Measurements from ENCODE around the gene NAA10. TPM values are rescaled to one million over a fixed set of nuclear protein-coding genes. Genes with fewer than 3 reads are reported as not detected.
A peak's percentile ranks its signal among the peaks of the same experiment; 100 is the strongest.

NAA10 gene
- total and polyA plus RNA-seq, 3 experiments from 2014 or later: 105 to 162 (median 160) TPM

GRCh38 chrX:153969125-153969903 is 34.5 kb upstream of the NAA10 start:
- Mint-ChIP-seq H3K9me3 (peaks cover 0 to 2% (median 0%) of the 10 kb centered on the region in 5 donors), H3K27ac (peak overlapping the region; percentile 47 to 98 (median 96)), H3K4me1 (peaks cover 48 to 55% (median 51%) of the 10 kb centered on the region in 3 donors), H3K36me3 (peaks cover 0 to 19% (median 0%) of the 10 kb centered on the region in 3 donors), H3K4me3 (peak overlapping the region; percentile 95 to 100 (median 100)), H3K27me3 (peaks cover 0 to 4% of the 10 kb centered on the region in 2 donors)
- Histone ChIP-seq H3K27me3 (ENCODE audit: insufficient read depth, low read length, poor library complexity, severe bottlenecking) (no peaks in the 10 kb centered on the region), H3K36me3 (ENCODE audit: insufficient read depth, low read length) (no peaks in the 10 kb centered on the region), H3K4me3 (ENCODE audit: low read length) (peak overlapping the region; percentile 93), H3K9me3 (ENCODE audit: low read length) (no peaks in the 10 kb centered on the region), H3K4me1 (ENCODE audit: insufficient read depth, low read length) (peaks cover 49% of the 10 kb centered on the region), H3K27ac (ENCODE audit: low read depth, low read length) (peak overlapping the region; percentile 67)
- ChIA-PET POLR2A (interaction anchor here (0.8 to 3.7 kb wide), 4 partner anchors 14 to 41 kb away, joined by 3 to 27 read pairs (median 3); no protein-coding TSS in a partner anchor), CTCF (interaction anchor here (0.8 to 7.2 kb wide), 4 partner anchors 21 to 205 kb away, joined by 4 to 54 read pairs (median 5); partner anchors contain the start of genes IRAK1 and PLXNB3)
- peak in 1 of 5 donors; percentile 41 for DNase-seq

- Histone ChIP-seq H3K4me3 (ENCODE audit: low read length) (peak overlapping the region; percentile 93), H3K4me1 (ENCODE audit: insufficient read depth, low read length) (peaks cover 43% of the 10 kb centered on the region), H3K9me3 (ENCODE audit: low read length) (no peaks in the 10 kb centered on the region), H3K36me3 (ENCODE audit: insufficient read depth, low read length) (peaks cover 5% of the 10 kb centered on the region), H3K27ac (ENCODE audit: low read depth, low read length) (peak overlapping the region; percentile 67), H3K27me3 (ENCODE audit: insufficient read depth, low read length, poor library complexity, severe bottlenecking) (no peaks in the 10 kb centered on the region)
- ChIA-PET POLR2A (interaction anchor here (0.8 to 1.0 kb wide), 3 partner anchors 13 to 40 kb away, joined by 3 read pairs; no protein-coding TSS in a partner anchor), CTCF (interaction anchor here (0.8 to 7.2 kb wide), 5 partner anchors 21 to 205 kb away, joined by 4 to 54 read pairs (median 5); partner anchors contain the start of genes IRAK1 and PLXNB3)
- H3K9me3 Mint-ChIP-seq: peaks cover 0 to 2% (median 0%) of the 10 kb centered on the region in 5 donors
- H3K4me1 Mint-ChIP-seq: peaks cover 42 to 51% (median 46%) of the 10 kb centered on the region in 3 donors
- DNase-seq: peak in 2 of 5 donors; percentile 54 to 60
- peaks cover 0 to 22% (median 0%) of the 10 kb centered on the region in 3 donors for H3K36me3 Mint-ChIP-seq
- peaks cover 0 to 4% of the 10 kb centered on the region in 2 donors for H3K27me3 Mint-ChIP-seq
- H3K4me3 Mint-ChIP-seq: peak overlapping the region; percentile 95 to 100 (median 100)
- H3K27ac Mint-ChIP-seq: peak overlapping the region; percentile 47 to 98 (median 96)
These were observed 33.9 kb upstream of the NAA10 start for GRCh38 chrX:153968754-153969124.

GRCh38 chrX:153968255-153968654 is 33.4 kb upstream of the NAA10 start:
- DNase-seq: peak in 1 of 5 donors; percentile 32
- H3K36me3 Mint-ChIP-seq: peaks cover 0 to 22% (median 0%) of the 10 kb centered on the region in 3 donors
- ChIA-PET POLR2A (interaction anchor here (0.8 to 1.6 kb wide), 4 partner anchors 13 to 174 kb away, joined by 3 to 4 read pairs (median 4); partner anchors contain the start of genes IDH3G and SSR4), CTCF (interaction anchor here (0.7 to 7.2 kb wide), 6 partner anchors 20 to 52 kb away, joined by 3 to 54 read pairs (median 5); partner anchors contain the start of gene IRAK1)
- peak overlapping the region; percentile 95 to 100 (median 100) for H3K4me3 Mint-ChIP-seq
- H3K4me1 Mint-ChIP-seq: peaks cover 37 to 48% (median 42%) of the 10 kb centered on the region in 3 donors
- no peaks in the 10 kb centered on the region for H3K27me3 ChIP-seq (ENCODE audit: insufficient read depth, low read length, poor library complexity, severe bottlenecking)
- H3K4me1 ChIP-seq (ENCODE audit: insufficient read depth, low read length): peaks cover 39% of the 10 kb centered on the region
- H3K4me3 ChIP-seq (ENCODE audit: low read length): peak overlapping the region; percentile 93
- H3K36me3 ChIP-seq (ENCODE audit: insufficient read depth, low read length): peaks cover 10% of the 10 kb centered on the region
- peaks cover 0 to 4% of the 10 kb centered on the region in 2 donors for H3K27me3 Mint-ChIP-seq
- peak overlapping the region; percentile 67 for H3K27ac ChIP-seq (ENCODE audit: low read depth, low read length)
- H3K9me3 ChIP-seq (ENCODE audit: low read length): no peaks in the 10 kb centered on the region
- peak overlapping the region; percentile 88 to 98 (median 96) for H3K27ac Mint-ChIP-seq
- H3K9me3 Mint-ChIP-seq: peaks cover 0 to 2% (median 0%) of the 10 kb centered on the region in 5 donors

GRCh38 chrX:153967536-153968224 is 32.8 kb upstream of the NAA10 start:
- peak overlapping the region; percentile 88 to 98 (median 96) for H3K27ac Mint-ChIP-seq
- no peaks in the 10 kb centered on the region for H3K27me3 ChIP-seq (ENCODE audit: insufficient read depth, low read length, poor library complexity, severe bottlenecking)
- peaks cover 39% of the 10 kb centered on the region for H3K4me1 ChIP-seq (ENCODE audit: insufficient read depth, low read length)
- peaks cover 0 to 2% (median 0%) of the 10 kb centered on the region in 5 donors for H3K9me3 Mint-ChIP-seq
- POLR2A ChIA-PET: interaction anchor here (0.8 to 1.6 kb wide), 3 partner anchors 39 to 173 kb away, joined by 4 read pairs; partner anchors contain the start of genes IDH3G and SSR4
- peak overlapping the region; percentile 93 for H3K4me3 ChIP-seq (ENCODE audit: low read length)
- peaks cover 0 to 23% (median 0%) of the 10 kb centered on the region in 3 donors for H3K36me3 Mint-ChIP-seq
- peak overlapping the region; percentile 95 to 100 (median 100) for H3K4me3 Mint-ChIP-seq
- CTCF ChIA-PET: interaction anchor here (0.7 to 7.2 kb wide), 11 partner anchors 9 to 204 kb away, joined by 3 to 54 read pairs (median 4); partner anchors contain the start of genes IRAK1 and PLXNB3
- H3K4me1 Mint-ChIP-seq: peaks cover 33 to 44% (median 38%) of the 10 kb centered on the region in 3 donors
- peak overlapping the region; percentile 67 for H3K27ac ChIP-seq (ENCODE audit: low read depth, low read length)
- H3K9me3 ChIP-seq (ENCODE audit: low read length): no peaks in the 10 kb centered on the region
- H3K27me3 Mint-ChIP-seq: peaks cover 0 to 4% of the 10 kb centered on the region in 2 donors
- peaks cover 12% of the 10 kb centered on the region for H3K36me3 ChIP-seq (ENCODE audit: insufficient read depth, low read length)
- DNase-seq: peak in 3 of 5 donors; percentile 38 to 59 (median 59)

GRCh38 chrX:153966841-153967535 is 32.2 kb upstream of the NAA10 start:
- Histone ChIP-seq H3K4me1 (ENCODE audit: insufficient read depth, low read length) (peaks cover 39% of the 10 kb centered on the region), H3K36me3 (ENCODE audit: insufficient read depth, low read length) (peaks cover 14% of the 10 kb centered on the region), H3K9me3 (ENCODE audit: low read length) (no peaks in the 10 kb centered on the region), H3K27ac (ENCODE audit: low read depth, low read length) (peak overlapping the region; percentile 67), H3K4me3 (ENCODE audit: low read length) (peak overlapping the region; percentile 93), H3K27me3 (ENCODE audit: insufficient read depth, low read length, poor library complexity, severe bottlenecking) (no peaks in the 10 kb centered on the region)
- DNase-seq: peak in 3 of 5 donors; percentile 26 to 64 (median 30)
- H3K4me3 Mint-ChIP-seq: peak overlapping the region; percentile 95 to 100 (median 100)
- H3K27me3 Mint-ChIP-seq: peaks cover 0 to 4% of the 10 kb centered on the region in 2 donors
- peaks cover 0 to 29% (median 0%) of the 10 kb centered on the region in 3 donors for H3K36me3 Mint-ChIP-seq
- H3K27ac Mint-ChIP-seq: peak overlapping the region; percentile 88 to 98 (median 96)
- peaks cover 0 to 2% (median 0%) of the 10 kb centered on the region in 5 donors for H3K9me3 Mint-ChIP-seq
- POLR2A ChIA-PET: interaction anchor here (0.5 to 1.6 kb wide), 5 partner anchors 16 to 40 kb away, joined by 3 to 5 read pairs (median 4); no protein-coding TSS in a partner anchor
- peaks cover 33 to 44% (median 38%) of the 10 kb centered on the region in 3 donors for H3K4me1 Mint-ChIP-seq
- CTCF ChIA-PET: interaction anchor here (0.7 to 7.2 kb wide), 9 partner anchors 8 to 203 kb away, joined by 3 to 54 read pairs (median 4); partner anchors contain the start of genes IRAK1 and PLXNB3

- H3K27me3 Mint-ChIP-seq: peaks cover 0 to 2% of the 10 kb centered on the region in 2 donors
- peak overlapping the region in 7 of 8 donors; percentile 88 to 98 (median 95) for H3K27ac Mint-ChIP-seq
- Histone ChIP-seq H3K27me3 (ENCODE audit: insufficient read depth, low read length, poor library complexity, severe bottlenecking) (no peaks in the 10 kb centered on the region), H3K27ac (ENCODE audit: low read depth, low read length) (peak overlapping the region; percentile 67), H3K4me1 (ENCODE audit: insufficient read depth, low read length) (peaks cover 39% of the 10 kb centered on the region), H3K4me3 (ENCODE audit: low read length) (no peak overlapping the region), H3K36me3 (ENCODE audit: insufficient read depth, low read length) (peaks cover 20% of the 10 kb centered on the region), H3K9me3 (ENCODE audit: low read length) (no peaks in the 10 kb centered on the region)
- POLR2A ChIA-PET: interaction anchor here (0.8 to 1.5 kb wide), 2 partner anchors 15 to 40 kb away, joined by 4 to 5 read pairs; no protein-coding TSS in a partner anchor
- DNase-seq: no peak
- H3K36me3 Mint-ChIP-seq: peaks cover 0 to 33% (median 0%) of the 10 kb centered on the region in 3 donors
- CTCF ChIA-PET: interaction anchor here (0.9 to 7.2 kb wide), 3 partner anchors 13 to 47 kb away, joined by 3 to 54 read pairs (median 12); no protein-coding TSS in a partner anchor
- H3K4me3 Mint-ChIP-seq: peak overlapping the region; percentile 50 to 100 (median 100)
- H3K9me3 Mint-ChIP-seq: no peaks in the 10 kb centered on the region
- H3K4me1 Mint-ChIP-seq: peaks cover 33 to 44% (median 38%) of the 10 kb centered on the region in 3 donors
These were observed 31.4 kb upstream of the NAA10 start for GRCh38 chrX:153966283-153966688.

All from CD8-positive, alpha-beta memory T cell (primary cell).